NOMO-1 treated with DMSO at 0.1 percent for 48 hours (cell line): ENCODE results near the gene UCK2.
A peak's percentile ranks its signal among the peaks of the same experiment; 100 is the strongest.

Source experiments
- DNase-seq: peaks from one replicate; lab custom pipeline; 2025; ENCODE audit not compliant: unreplicated experiment; lab: John Stamatoyannopoulos, UW

Gene UCK2

GRCh38 chr1:165928075-165928731 lies 100.8 kb downstream of the UCK2 start:
- peak; percentile 34 for DNase-seq

- DNase-seq: no peak
Observed at GRCh38 chr1:165930961-165931360, 103.5 kb downstream of the UCK2 start.

DNA sequence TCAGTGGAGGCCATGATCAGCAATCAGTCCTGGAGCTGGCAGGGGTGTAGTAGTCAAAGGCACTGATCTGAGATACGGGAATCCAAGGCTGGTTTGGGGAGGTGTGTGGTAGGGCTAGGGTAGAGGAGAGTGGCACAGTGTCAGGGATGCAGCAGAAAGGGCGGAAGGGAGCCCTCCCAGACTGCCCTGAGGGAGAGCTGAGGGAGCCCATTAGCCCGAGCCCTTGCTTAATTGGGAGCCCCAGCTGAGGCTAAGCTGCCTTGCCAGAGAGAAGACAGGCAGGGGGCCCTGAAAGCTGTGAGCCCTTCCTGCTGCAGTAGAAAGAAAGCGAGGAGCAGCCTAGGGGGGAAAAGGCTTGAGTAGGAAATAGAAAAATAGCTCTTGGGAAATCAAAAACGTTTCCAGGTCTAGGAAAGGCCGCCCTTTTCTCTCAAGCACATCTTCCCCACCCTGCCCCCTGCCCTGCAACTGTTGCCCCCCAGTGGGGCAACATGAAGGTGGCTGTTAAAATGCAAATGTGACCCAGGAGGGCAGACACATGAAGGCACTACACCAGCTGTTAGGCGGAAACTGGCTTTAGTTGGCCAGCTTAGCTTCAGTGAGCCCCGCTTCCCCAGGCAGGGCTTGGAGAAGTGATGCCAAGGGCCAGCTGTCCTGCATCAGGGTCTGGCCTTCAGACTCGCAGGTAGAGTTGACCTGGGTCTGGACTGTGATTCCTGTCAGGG lies 106.2 kb downstream of the UCK2 start:
- DNase-seq: no peak

GRCh38 chr1:165936542-165936941 lies 109.1 kb downstream of the UCK2 start:
- no peak for DNase-seq

DNA sequence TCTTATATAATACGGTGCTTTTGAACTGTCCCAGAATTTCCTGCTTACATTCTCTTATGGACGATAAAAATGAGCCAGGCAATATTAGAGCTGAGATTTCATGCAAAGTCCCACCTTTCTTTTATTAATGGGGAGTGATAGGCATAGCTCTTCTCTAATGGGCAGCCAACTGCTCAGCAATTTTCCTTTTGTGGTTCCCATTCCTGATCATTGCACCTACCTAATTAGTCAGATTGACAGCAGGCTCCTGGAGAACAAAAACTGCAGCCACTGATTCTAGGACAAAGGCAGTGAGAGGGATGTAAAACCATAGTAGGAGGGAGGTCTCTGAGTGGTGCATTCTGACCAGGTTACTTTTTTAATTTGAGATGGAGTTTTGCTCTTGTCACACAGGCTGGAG lies 110.4 kb downstream of the UCK2 start:
- DNase-seq: no peak

- DNase-seq: no peak
Observed at GRCh38 chr1:165938844-165939243, 111.4 kb downstream of the UCK2 start.

- DNase-seq: no peak
Observed at GRCh38 chr1:165941531-165941930, 114.1 kb downstream of the UCK2 start.

- DNase-seq: no peak
Observed at GRCh38 chr1:165942062-165942461, 114.6 kb downstream of the UCK2 start.

DNA sequence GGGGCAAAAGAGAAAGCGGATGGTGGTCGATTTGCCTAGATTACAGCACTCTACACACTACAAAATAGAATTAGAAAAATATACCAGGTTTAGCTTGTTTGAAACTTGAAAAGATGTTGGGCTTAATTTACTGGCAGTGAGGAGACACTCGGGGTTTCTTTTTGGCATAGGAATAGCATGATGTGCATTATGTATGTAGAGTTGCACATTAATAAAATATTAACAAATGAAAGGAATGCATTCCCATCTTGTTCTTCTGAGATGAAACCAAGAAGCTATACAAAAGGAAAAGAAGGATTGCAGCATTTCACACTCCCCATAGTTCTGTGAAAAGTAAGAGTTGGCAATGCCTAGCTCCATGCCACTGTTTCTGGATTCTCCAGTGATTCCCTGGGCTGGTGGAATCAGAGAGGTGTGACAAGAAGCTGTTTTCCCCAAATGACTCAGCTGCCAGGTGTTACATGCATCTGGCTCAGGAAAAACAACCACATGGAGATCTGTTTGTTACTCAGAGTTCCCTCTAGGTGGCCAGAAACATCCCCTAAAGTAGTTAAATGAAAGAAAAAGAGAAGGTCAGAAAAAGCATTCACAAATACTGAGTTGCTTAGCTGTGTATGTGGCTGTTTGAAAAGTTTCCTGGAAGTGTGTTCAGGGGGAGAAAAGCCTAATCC lies 115.6 kb downstream of the UCK2 start:
- no peak for DNase-seq

GRCh38 chr1:165945911-165946310 lies 118.5 kb downstream of the UCK2 start:
- DNase-seq: no peak

DNA sequence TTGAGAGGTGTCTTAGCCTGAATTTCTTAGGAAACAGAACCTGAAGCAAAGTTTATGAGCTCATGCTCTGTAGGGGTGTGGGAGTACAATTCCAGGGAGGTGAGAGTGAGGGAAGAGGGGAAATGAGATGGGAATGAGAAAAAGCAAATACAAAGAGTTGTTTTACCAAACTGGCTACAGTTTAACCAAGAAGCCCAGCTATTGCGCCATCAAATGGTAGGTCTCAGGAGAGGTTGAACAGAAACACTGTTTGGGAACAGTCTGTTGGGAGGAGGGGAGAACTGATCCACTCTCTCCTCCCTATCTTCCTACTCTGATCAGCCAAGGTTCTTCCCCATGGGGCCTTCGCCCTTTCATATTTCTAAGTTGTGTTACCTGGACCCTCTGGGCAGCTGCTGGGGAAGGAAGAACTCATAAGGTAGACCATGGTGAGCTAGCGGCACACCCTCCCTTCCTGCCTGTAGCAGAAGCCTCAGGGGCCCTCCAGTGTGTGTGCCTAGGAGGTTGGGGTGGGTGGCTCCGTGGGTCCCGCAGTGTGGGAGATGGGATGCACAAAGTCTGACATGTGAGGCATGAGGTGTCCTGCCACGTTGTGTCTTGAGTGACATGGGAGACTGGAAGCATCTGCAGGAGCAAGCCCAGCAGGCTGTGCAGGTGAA lies 120.5 kb downstream of the UCK2 start:
- DNase-seq: no peak

DNA sequence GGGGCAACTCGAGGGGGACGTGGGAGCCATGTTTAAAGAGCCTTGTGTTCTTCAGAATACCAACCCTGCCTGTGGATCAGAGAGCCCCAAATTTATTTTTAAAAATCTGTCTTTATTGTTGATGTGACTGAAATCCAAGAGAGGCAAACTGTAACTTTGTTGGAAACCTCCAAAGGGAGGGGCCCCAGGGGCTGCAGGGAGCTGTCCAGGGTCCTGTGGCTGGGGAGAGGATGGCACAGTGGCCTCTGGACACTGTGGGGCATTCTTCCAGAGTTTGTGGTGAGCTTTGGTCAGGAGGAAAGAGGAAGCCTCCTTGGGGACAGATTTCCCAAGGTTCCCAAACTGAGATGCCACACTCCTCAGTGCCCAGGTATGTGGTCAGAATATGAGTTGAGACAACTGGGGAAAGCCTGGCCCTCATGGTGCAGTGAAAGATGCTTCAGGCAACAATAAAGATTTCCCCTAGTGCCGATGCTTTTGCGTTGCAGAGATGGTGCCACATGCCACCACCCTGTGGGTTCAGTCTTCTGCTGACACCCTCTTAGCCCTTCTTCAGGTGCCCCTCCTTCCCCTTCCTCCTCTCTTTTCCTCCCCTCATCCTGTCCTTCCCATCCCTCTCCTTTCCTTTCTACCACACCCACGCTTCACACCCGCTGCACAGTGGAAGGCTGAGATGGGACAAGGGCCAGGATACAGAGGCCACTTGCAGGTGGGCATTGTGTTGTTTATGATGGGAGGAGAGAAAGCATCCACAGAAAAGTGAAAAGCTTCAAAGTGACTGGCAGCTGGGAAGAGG lies 122.1 kb downstream of the UCK2 start:
- DNase-seq: no peak

DNA sequence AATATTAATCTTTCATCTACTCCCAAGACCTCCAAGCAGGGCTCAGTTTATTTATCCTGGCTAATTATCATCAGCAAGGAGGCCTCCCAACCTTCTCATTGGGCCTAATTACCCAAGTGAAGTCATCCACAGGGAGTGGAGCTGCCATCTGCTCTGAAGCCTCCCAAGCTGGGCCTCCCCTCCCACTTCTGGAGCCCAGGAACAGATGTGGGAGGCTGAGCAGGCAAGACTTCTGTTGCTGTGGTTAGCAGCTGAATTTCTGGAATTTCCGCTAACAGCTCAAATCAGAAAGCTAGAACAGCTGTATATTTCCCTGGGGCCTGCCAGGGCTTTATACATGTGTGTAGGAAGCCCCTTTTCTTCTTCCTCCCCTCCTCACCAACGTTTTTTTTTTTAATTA lies 127.5 kb downstream of the UCK2 start:
- DNase-seq: no peak

- no peak for DNase-seq
Observed at GRCh38 chr1:165958306-165958705, 130.9 kb downstream of the UCK2 start.

DNA sequence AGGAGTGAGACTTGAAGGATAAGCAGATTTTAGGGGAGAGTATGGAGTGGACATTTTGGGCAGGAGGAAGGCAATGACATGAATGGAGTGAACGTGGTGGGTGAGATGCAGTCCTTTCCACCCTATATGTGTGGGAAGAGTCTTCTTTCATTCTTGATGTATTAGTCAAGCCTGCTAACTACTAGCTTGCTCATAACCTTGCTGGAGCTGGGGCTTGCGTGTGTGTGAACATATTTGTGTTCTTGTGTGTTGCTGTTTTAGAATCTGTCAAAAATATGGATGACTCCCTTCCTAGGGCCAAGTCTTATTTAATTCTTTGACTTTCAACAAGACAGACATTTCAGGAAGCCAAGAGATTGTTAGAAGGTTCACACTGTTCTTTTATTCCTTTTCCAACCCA lies 132.7 kb downstream of the UCK2 start:
- DNase-seq: no peak

GRCh38 chr1:165960881-165961280 lies 133.5 kb downstream of the UCK2 start:
- DNase-seq: no peak
